ENCODE data around the gene FAM110C.
"Not testable (repeated sequence)": the region's sequence is repeated elsewhere in the genome, so short reads cannot be mapped to it uniquely, and the experiment has no call there.

FAM110C gene

GRCh38 chr2:80378-80777 lies 34.1 kb upstream of the FAM110C start:
- TF ChIP-seq CTCF (IDR thresholded peaks at IDR 0.05; ENCODE audit: extremely low read depth, insufficient read depth, missing control alignments), result no peak
- no peak for DNase-seq (ENCODE audit: low spot score)
- in situ Hi-C loops (cut with MboI; ENCODE audit: low pct_unique_long_range_greater_than_20kb, low sequenced_read_pairs, unreplicated experiment), result no loop called here

GRCh38 chr2:71309-72035 lies 25.2 kb upstream of the FAM110C start:
- TF ChIP-seq CTCF (IDR thresholded peaks at IDR 0.05; ENCODE audit: extremely low read depth, insufficient read depth, missing control alignments), result no peak
- no peak for DNase-seq (ENCODE audit: low spot score)
- in situ Hi-C loops (cut with MboI; ENCODE audit: low pct_unique_long_range_greater_than_20kb, low sequenced_read_pairs, unreplicated experiment), result no loop called here

GRCh38 chr2:69366-70344 lies 23.4 kb upstream of the FAM110C start:
- no peak for DNase-seq (ENCODE audit: low spot score)
- in situ Hi-C loops (cut with MboI; ENCODE audit: low pct_unique_long_range_greater_than_20kb, low sequenced_read_pairs, unreplicated experiment), result no loop called here
- no peak for TF ChIP-seq CTCF (IDR thresholded peaks at IDR 0.05; ENCODE audit: extremely low read depth, insufficient read depth, missing control alignments)

GRCh38 chr2:68637-69036 lies 22.3 kb upstream of the FAM110C start:
- in situ Hi-C loops (cut with MboI; ENCODE audit: low pct_unique_long_range_greater_than_20kb, low sequenced_read_pairs, unreplicated experiment); DNase-seq (ENCODE audit: low spot score): not testable (repeated sequence)

- TF ChIP-seq CTCF (IDR thresholded peaks at IDR 0.05; ENCODE audit: extremely low read depth, insufficient read depth, missing control alignments), result no peak
- in situ Hi-C loops (cut with MboI; ENCODE audit: low pct_unique_long_range_greater_than_20kb, low sequenced_read_pairs, unreplicated experiment), result no loop called here
- DNase-seq (ENCODE audit: low spot score), result no peak
Measured at GRCh38 chr2:66853-67252, 20.5 kb upstream of the FAM110C start.

- no peak for DNase-seq (ENCODE audit: low spot score)
- in situ Hi-C loops (cut with MboI; ENCODE audit: low pct_unique_long_range_greater_than_20kb, low sequenced_read_pairs, unreplicated experiment), result no loop called here
- TF ChIP-seq CTCF (IDR thresholded peaks at IDR 0.05; ENCODE audit: extremely low read depth, insufficient read depth, missing control alignments), result no peak
Measured at GRCh38 chr2:65121-65520, 18.8 kb upstream of the FAM110C start.

All from GM13977 (cell line).